ENCODE measurements around the gene KIF2C. TPM values are rescaled to one million over a fixed set of nuclear protein-coding genes. Genes with fewer than 3 reads are reported as not detected.

KIF2C gene
- total and polyA plus RNA-seq, 9 of the 15 experiments (the other 6 are each of a cell fraction or from before 2014, with no cell fraction given): 84.9 to 226 (median 169) TPM

- in situ Hi-C loops (cut with MboI): no loop called here
- POLR2A ChIA-PET: interaction anchor here (0.5 to 14.7 kb wide), 11 partner anchors 9 to 1674 kb away, joined by 3 to 199 read pairs (median 4); partner anchors contain the start of gene RPS8
- TF ChIP-seq IRF1 (CRISPR knock-in tag; IDR thresholded peaks at IDR 0.05; ENCODE audit: borderline replicate concordance) (no peak), POLR2B (IDR thresholded peaks at IDR 0.05; ENCODE audit: low read depth, partially characterized antibody) (no peak), NFRKB (IDR thresholded peaks at IDR 0.05; ENCODE audit: low read depth) (0 out of 2 replicates have a peak, but pooled peaks have one; percentile 48), ATF3 (IDR thresholded peaks at IDR 0.05) (no peak), ATF3 (CRISPR knock-in tag; conservative IDR thresholded peaks at IDR 0.05) (0 out of 2 replicates have a peak, but pooled peaks have one; percentile 4), XRCC5 (IDR thresholded peaks at IDR 0.05; ENCODE audit: low read depth, low read length) (0 out of 2 replicates have a peak, but pooled peaks have one; percentile 36), ATF6 (CRISPR knock-in tag; IDR thresholded peaks at IDR 0.05) (peak; percentile 63; the same call in 1 of the 2 replicates), NFE2 (IDR thresholded peaks at IDR 0.05; ENCODE audit: low read depth) (no peak), FOXJ2 (tag; IDR thresholded peaks at IDR 0.05) (no peak), TRIM28 (IDR thresholded peaks at IDR 0.05) (no peak), ARID4B (CRISPR knock-in tag; IDR thresholded peaks at IDR 0.05) (0 out of 2 replicates have a peak, but pooled peaks have one; percentile 7), POLR2AphosphoS5 (IDR thresholded peaks at IDR 0.05; ENCODE audit: control insufficient read depth, insufficient read depth, low read depth, low read length) (no peak), ZEB2 (IDR thresholded peaks at IDR 0.05) (0 out of 2 replicates have a peak, but pooled peaks have one; percentile 2), HEY1 (CRISPR knock-in tag; IDR thresholded peaks at IDR 0.05; ENCODE audit: borderline replicate concordance) (no peak), TAF15 (IDR thresholded peaks at IDR 0.05; ENCODE audit: low read depth, low read length) (no peak)
Observed at GRCh38 chr1:44740179-44740617, 561 bp downstream of the KIF2C start.

More at GRCh38 chr1:44740179-44740617, 561 bp downstream of the KIF2C start:
- peaks cover 49% of the 10 kb centered on the region for H3K79me2 ChIP-seq (ENCODE audit: control insufficient read depth, insufficient read depth, low read length)
- FAIRE-seq: no peak
- no peaks in the 10 kb centered on the region for H3K9me3 ChIP-seq (replicated peaks; ENCODE audit: control insufficient read depth, insufficient read depth, low read depth, low read length)
- H3K27me3 ChIP-seq (ENCODE audit: control insufficient read depth in 2 of 2, insufficient read depth in 2 of 2, low read length in 2 of 2): no peaks in the 10 kb centered on the region
- H3K4me3 ChIP-seq: peak overlapping the region; percentile 68
- CTCF ChIA-PET (ENCODE audit: low intra/inter-chr PET ratio): no interaction called here
- DNase-seq (ENCODE audit: extremely low read depth in 1 of 4, low spot score in 3 of 4): no peak
- H4K20me1 ChIP-seq (replicated peaks; ENCODE audit: control insufficient read depth, insufficient read depth, low read length): no peaks in the 10 kb centered on the region
- peak overlapping the region; percentile 96 to 97 for H3K9ac ChIP-seq (ENCODE audit: insufficient read depth in 1 of 2, low read depth in 2 of 2, low read length in 2 of 2)
- H3K27ac ChIP-seq (ENCODE audit: extremely low read depth, low read depth, low read length): peak overlapping the region; percentile 95
- TSS peak; percentile 85 for BruUV-seq (replicated peaks)
- intact Hi-C loops (cut with micrococcal nuclease): no loop called here
- peak overlapping the region; percentile 90 for H2AFZ ChIP-seq (ENCODE audit: low read depth, low read length)
- H3K4me2 ChIP-seq (ENCODE audit: insufficient read depth, low read length): peak overlapping the region; percentile 94
- peak; percentile 27 for ATAC-seq
- under 1% methylated on average over 14 of the region's 14 CpGs for WGBS (ENCODE audit: insufficient coverage, low coverage, missing lambda C conversion rate)
- H3K36me3 ChIP-seq (ENCODE audit: control insufficient read depth, insufficient read depth, low read length): peaks cover 39% of the 10 kb centered on the region
- peaks cover 13 to 22% of the 10 kb centered on the region in 2 experiments; a peak in 4 of 5 replicates for H3K4me1 ChIP-seq (replicated peaks in 1 of 2; ENCODE audit: control insufficient read depth in 2 of 2, insufficient read depth in 2 of 2, low read length in 2 of 2)
- no peaks in the 10 kb centered on the region for H3K9me1 ChIP-seq (ENCODE audit: control insufficient read depth, insufficient read depth, low read length)

Data from K562 (cell line).